Psoas muscle (tissue), 8 donors: ENCODE measurements around the gene NDUFC1. TPM values are rescaled to one million over a fixed set of nuclear protein-coding genes. Genes with fewer than 3 reads are reported as not detected.
"Not testable (repeated sequence)": the region's sequence is repeated elsewhere in the genome, so short reads cannot be mapped to it uniquely, and the experiment has no call there.

Source experiments
- ATAC-seq, 4 donors: fragments of 200-7000 bp; cut with Tn5 transposase; one replicate each; pipeline ENCODE4 v1.9.1; 2020; ENCODE audit warnings: moderate library complexity in 3 of 4, mild to moderate bottlenecking in 2 of 4
- DNase-seq, 2 donors: peaks; one replicate each; pipeline ENCODE4 v3.0.0-alpha.2; 2020
- H3K27ac ChIP-seq: fragments of 200-600 bp; one replicate; pipeline ENCODE4 v1.8.0; 2022
- H3K27me3 ChIP-seq, 3 donors: fragments of 200-600 bp in 1 of 3; one replicate each; pipeline versions ENCODE4 v1.6.1 to v1.8.0; 2013 to 2022; ENCODE audit warnings: low read length in 2 of 3, mild to moderate bottlenecking in 2 of 3, moderate library complexity in 1 of 3; ENCODE audit not compliant: insufficient read depth in 3 of 3
- H3K36me3 ChIP-seq, 2 donors: fragments of 200-600 bp in 1 of 2; one replicate each; pipeline versions ENCODE4 v1.6.1 to v1.8.0; 2013 to 2022; ENCODE audit warnings: low read depth in 1 of 2, mild to moderate bottlenecking in 1 of 2, moderate library complexity in 1 of 2; ENCODE audit not compliant: insufficient read depth in 1 of 2
- H3K4me1 ChIP-seq: fragments of 200-600 bp; one replicate; pipeline ENCODE4 v1.8.0; 2022
- H3K4me3 ChIP-seq: fragments of 200-600 bp; one replicate; pipeline ENCODE4 v1.8.0; 2022; ENCODE audit warnings: mild to moderate bottlenecking
- H3K9me3 ChIP-seq: fragments of 200-600 bp; one replicate; pipeline ENCODE4 v1.8.0; 2022
- WGBS, 3 donors: extraction: QIAGEN DNeasy Blood & Tissue Kit; methylation state at CpG; one replicate each; pipeline versions ENCODE4 v1.1.6 to v1.1.7; 2013; 5-methylcytosine and 5-hydroxymethylcytosine counted together
- intact Hi-C, 2 donors: fragments of 100-400 bp; cut with DNase I; formaldehyde crosslinking; loops; one replicate each; pipeline versions ENCODE4 v1.11.0 to v1.14.2; 2022
- polyA plus RNA-seq, 3 donors: library from polyadenylated mRNA; stranded (reverse); fragments of 200-250 nt; gene quantifications; one replicate each; pipeline ENCODE4 v1.2.3, GENCODE V29; 2013
- total RNA-seq, 4 donors: library from RNA; stranded (reverse); fragmentation: NEBNext Ultra II Directional in 2 of 4; extraction: Animal tissue kit (Norgen Biotek cat#: 25700) in 2 of 4; gene quantifications; one replicate each; pipeline versions ENCODE4 v1.2.1 to v1.2.4, GENCODE V29; 2021 to 2023
- TF ChIP-seq, protein P1 (sequence below): fragments of 200-600 bp; IDR thresholded peaks from one replicate; pipeline ENCODE4 v1.8.0; 2022; ENCODE audit warnings: antibody characterized with exemption
- donor health status: healthy with polysubstance abuse.
- donor health status: DM: no; HTN: no; CAD: no; lungs with moderate emphysema.
- donor health status: Bipolar disorder and iron deficiency.
- donor health status: healthy.
- donor health status: DM: yes; HTN: yes; CAD: no.
- donor health status: DM: no; HTN: no; CAD: no.
- donor health status: DM: no; HTN: no; CAD: no.
- donor health status: DM: yes; HTN: yes; CAD: no.

Gene NDUFC1
- total and polyA plus RNA-seq, 7 donors, result 77.8 to 143 (median 120) TPM

DNA sequence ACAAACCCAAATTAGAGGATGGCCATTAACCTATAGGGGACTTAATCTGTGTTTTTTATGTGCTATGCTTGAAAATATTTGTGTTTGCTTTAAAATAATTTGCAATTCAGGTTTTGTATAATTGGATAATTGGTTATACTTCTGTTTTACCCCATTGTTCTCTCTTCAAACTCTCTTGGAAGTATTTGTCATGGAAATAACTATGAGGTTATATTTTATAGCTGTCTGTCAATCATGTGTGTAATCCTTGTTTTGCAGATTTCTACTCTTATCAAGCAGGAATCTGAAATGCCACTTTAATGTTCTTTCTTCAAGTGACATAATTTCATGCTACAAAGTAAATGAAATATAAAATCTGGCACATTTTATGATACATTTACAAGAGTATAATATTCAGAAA lies 15.4 kb upstream of the NDUFC1 start:
- intact Hi-C loops, result no loop called here
- Histone ChIP-seq H3K4me3 (no peak overlapping the region), H3K9me3 (peaks cover 2% of the 10 kb centered on the region), H3K27ac (no peak overlapping the region), H3K27me3 (no peaks in the 10 kb centered on the region), H3K36me3 (no peaks in the 10 kb centered on the region), H3K4me1 (peaks cover 9% of the 10 kb centered on the region)
- DNase-seq (no peak), ATAC-seq (no peak)
- TF ChIP-seq, protein P1, sequence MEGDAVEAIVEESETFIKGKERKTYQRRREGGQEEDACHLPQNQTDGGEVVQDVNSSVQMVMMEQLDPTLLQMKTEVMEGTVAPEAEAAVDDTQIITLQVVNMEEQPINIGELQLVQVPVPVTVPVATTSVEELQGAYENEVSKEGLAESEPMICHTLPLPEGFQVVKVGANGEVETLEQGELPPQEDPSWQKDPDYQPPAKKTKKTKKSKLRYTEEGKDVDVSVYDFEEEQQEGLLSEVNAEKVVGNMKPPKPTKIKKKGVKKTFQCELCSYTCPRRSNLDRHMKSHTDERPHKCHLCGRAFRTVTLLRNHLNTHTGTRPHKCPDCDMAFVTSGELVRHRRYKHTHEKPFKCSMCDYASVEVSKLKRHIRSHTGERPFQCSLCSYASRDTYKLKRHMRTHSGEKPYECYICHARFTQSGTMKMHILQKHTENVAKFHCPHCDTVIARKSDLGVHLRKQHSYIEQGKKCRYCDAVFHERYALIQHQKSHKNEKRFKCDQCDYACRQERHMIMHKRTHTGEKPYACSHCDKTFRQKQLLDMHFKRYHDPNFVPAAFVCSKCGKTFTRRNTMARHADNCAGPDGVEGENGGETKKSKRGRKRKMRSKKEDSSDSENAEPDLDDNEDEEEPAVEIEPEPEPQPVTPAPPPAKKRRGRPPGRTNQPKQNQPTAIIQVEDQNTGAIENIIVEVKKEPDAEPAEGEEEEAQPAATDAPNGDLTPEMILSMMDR, result no peak

DNA sequence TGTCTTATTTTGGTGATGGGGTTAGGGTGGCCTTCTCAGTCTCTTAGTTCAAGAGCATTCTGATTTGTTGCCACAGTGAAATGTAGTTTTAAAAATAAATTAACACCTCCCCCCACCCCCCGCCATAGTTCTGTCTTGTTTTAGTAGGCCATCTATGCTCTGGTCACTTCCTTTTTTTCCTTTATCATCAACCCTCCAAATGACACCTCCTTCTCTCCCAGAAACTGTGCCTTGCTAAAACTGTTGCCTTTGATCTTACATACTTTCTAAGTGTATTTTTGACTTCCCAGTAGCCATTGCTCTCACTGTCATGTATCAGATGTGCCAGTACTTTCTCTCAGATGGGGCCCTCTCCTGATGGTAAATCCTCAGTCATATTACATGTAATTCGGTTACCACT lies 14.5 kb upstream of the NDUFC1 start:
- H3K9me3 ChIP-seq, result peaks cover 2% of the 10 kb centered on the region

DNA sequence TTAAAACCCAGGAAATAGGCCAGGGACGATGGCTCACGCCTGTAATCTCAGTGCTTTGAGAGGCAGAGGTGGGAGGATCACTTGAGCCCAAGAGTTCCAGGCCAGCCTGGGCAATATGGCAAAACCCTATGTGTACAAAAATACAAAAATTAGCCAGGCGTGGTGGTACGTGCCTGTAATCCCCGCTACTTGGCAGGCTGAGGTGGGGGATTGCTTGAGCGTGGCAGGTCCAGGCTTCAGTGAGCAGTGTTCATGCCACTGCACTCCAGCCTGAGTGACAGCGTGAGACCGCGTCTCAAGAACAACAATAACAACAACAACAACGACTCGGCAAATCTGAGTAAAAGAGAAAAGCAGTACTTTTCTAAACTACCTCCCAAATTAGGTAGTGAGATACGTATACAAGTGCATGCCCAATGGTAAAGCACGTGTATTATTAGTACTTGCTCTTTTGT lies 13.0 kb upstream of the NDUFC1 start:
- H3K4me3 ChIP-seq, result no peak overlapping the region
- no peaks in the 10 kb centered on the region for H3K27me3 ChIP-seq
- peaks cover 19% of the 10 kb centered on the region for H3K4me1 ChIP-seq
- H3K36me3 ChIP-seq, result no peaks in the 10 kb centered on the region
- H3K9me3 ChIP-seq, result peaks cover 2% of the 10 kb centered on the region
- intact Hi-C loops, result no loop called here
- 82 to 89% (median 83%) methylated on average over 13 of the region's 13 CpGs for WGBS, 3 donors
- H3K27ac ChIP-seq, result peak overlapping the region; percentile 25
- DNase-seq (no peak), ATAC-seq (peak in 2 of 4 donors; percentile 29 to 54)
- TF ChIP-seq, protein P1, result no peak

More for the DNA sequence above, 14.5 kb upstream of the NDUFC1 start:
- DNase-seq (no peak), ATAC-seq (peak in 1 of 4 donors; percentile 24)
- no peaks in the 10 kb centered on the region for H3K27me3 ChIP-seq
- no peak overlapping the region for H3K27ac ChIP-seq
- peaks cover 14% of the 10 kb centered on the region for H3K4me1 ChIP-seq
- H3K4me3 ChIP-seq, result no peak overlapping the region
- WGBS, 3 donors, result 93 to 97% (median 96%) methylated on average over 2 of the region's 2 CpGs
- H3K36me3 ChIP-seq, result no peaks in the 10 kb centered on the region
- TF ChIP-seq, protein P1, result no peak
- intact Hi-C loops, result no loop called here

DNA sequence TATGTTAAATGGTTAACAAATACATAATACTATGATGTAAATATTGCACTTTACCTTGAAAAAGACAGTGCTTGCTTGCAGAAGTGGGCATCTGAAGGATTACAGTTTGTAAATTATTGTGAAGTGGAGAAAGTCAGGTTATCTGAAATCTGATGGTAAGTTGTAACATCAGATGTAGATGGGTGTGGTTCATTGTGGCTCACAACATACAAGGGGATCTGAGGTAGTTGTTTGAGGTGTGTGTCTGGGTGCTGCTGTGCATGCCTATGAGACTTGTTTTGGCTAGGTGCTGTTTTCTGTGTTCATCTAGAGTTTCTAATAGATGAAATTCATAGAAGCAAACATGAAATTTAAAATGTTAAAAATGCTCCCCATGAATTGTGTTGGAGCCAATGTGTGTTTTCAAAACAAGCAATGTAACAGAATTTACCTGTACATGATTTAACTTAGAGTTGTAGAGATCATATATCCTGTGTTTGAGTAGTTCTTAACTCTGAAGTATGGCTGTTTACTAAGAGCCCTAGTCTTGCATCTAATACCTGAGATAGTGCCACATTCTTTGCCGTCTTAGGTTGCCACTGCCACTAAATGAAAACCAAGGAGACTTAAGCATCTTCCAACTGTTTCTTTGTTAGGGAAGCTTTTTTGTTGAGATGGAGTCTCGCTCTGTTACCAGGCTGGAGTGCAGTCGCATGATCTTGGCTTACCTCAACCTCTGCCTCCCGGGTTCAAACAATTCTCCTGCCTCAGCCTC lies 11.9 kb upstream of the NDUFC1 start:
- Histone ChIP-seq H3K27me3 (no peaks in the 10 kb centered on the region), H3K36me3 (no peaks in the 10 kb centered on the region), H3K27ac (no peak overlapping the region), H3K9me3 (no peaks in the 10 kb centered on the region), H3K4me1 (peaks cover 19% of the 10 kb centered on the region), H3K4me3 (no peak overlapping the region)
- intact Hi-C loops, result no loop called here
- DNase-seq (no peak), ATAC-seq (no peak)
- TF ChIP-seq, protein P1, result no peak
- 73 to 88% (median 83%) methylated on average over 4 of the region's 4 CpGs for WGBS, 3 donors

DNA sequence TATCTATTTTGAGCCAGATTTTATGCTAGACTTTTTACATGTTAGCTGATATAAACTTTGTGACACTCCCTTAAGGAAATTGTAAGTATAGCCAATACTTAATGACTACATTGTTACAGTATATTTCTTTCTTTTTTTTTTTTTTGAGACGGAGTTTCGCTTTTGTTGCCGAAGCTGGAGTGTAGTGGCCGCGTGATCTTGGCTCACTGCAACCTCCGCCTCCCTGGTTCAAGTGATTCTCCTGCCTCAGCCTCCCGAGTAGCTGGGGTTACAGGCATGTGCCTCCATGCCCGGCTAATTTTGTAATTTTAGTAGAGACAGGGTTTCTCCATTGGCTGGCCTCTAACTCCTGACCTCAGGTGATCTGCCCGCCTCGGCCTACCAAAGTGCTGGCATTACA lies 11.1 kb upstream of the NDUFC1 start:
- peaks cover 19% of the 10 kb centered on the region for H3K4me1 ChIP-seq
- H3K27ac ChIP-seq, result not testable (repeated sequence)

More for the DNA sequence above, 11.1 kb upstream of the NDUFC1 start:
- H3K36me3 ChIP-seq, H3K9me3 ChIP-seq, ATAC-seq, DNase-seq, intact Hi-C loops, H3K27me3 ChIP-seq, H3K4me3 ChIP-seq: not testable (repeated sequence)
- 87 to 96% (median 92%) methylated on average over 10 of the region's 10 CpGs for WGBS, 3 donors
